IMR-90 (cell line): ENCODE results near the gene CROCC2. TPM values are rescaled to one million over a fixed set of nuclear protein-coding genes. Genes with fewer than 3 reads are reported as not detected.
A peak's percentile ranks its signal among the peaks of the same experiment; 100 is the strongest.

Experiments
- ATAC-seq: fragments of 200-7000 bp; cut with Tn5 transposase; 2 replicates; pipeline ENCODE4 v1.9.1; 2020; ENCODE audit warnings: low read depth, mild to moderate bottlenecking, moderate library complexity
- BruUV-seq: library from RNA; stranded (reverse); fragments of 400-500 nt; replicated peaks from 2 replicates; lab custom pipeline; 2021; lab: Mats Ljungman, UMichigan
- CTCF ChIA-PET: fragments of 300-600 bp; formaldehyde crosslinking; extraction: SDS; loops from one replicate; lab custom pipeline; 2021; ENCODE audit warnings: antibody characterized with exemption; lab: Yijun Ruan, JAX
- POLR2A ChIA-PET: fragments of 300-600 bp; sonication (Branson Sonifier 250); formaldehyde crosslinking; loops from one replicate; lab custom pipeline; 2022; ENCODE audit warnings: antibody characterized with exemption; ENCODE audit not compliant: unreplicated experiment; lab: Charles Lee
- DNase-seq: peaks from one replicate; pipeline ENCODE4 v3.0.0; 2013
- H2AFZ ChIP-seq: replicated peaks from 2 replicates; pipeline ENCODE3; 2013; ENCODE audit warnings: low read length, mild to moderate bottlenecking; ENCODE audit not compliant: poor library complexity
- H2AK5ac ChIP-seq: 2 replicates; pipeline ENCODE4 v1.6.1; 2013; ENCODE audit warnings: low read depth, low read length, inconsistent platforms
- H2AK9ac ChIP-seq: replicated peaks from 2 replicates; pipeline ENCODE3; 2013; ENCODE audit warnings: mild to moderate bottlenecking, low read depth, low read length, moderate library complexity; ENCODE audit not compliant: poor library complexity
- H2BK120ac ChIP-seq: 2 replicates; pipeline ENCODE4 v1.6.1; 2013; ENCODE audit warnings: low read depth, low read length, inconsistent platforms
- H2BK15ac ChIP-seq: 3 replicates; pipeline ENCODE4 v1.6.1; 2013; ENCODE audit warnings: low read depth, low read length, inconsistent platforms
- H2BK20ac ChIP-seq: 2 replicates; pipeline ENCODE4 v1.6.1; 2013; ENCODE audit warnings: low read depth, mild to moderate bottlenecking, inconsistent platforms, low read length, moderate library complexity
- H2BK5ac ChIP-seq: 2 replicates; pipeline ENCODE4 v1.6.1; 2013; ENCODE audit warnings: mild to moderate bottlenecking, low read depth, low read length, inconsistent platforms; ENCODE audit not compliant: poor library complexity, severe bottlenecking
- H3K14ac ChIP-seq: replicated peaks from 2 replicates; pipeline ENCODE4 v1.6.1; 2013; ENCODE audit warnings: low read depth, low read length, inconsistent platforms
- H3K18ac ChIP-seq: 2 replicates; pipeline ENCODE4 v1.6.1; 2013; ENCODE audit warnings: low read depth, low read length, control low read depth
- H3K23ac ChIP-seq: 2 replicates; pipeline ENCODE4 v1.6.1; 2013; ENCODE audit warnings: low read depth, low read length, inconsistent platforms
- H3K27ac ChIP-seq: 2 replicates; pipeline ENCODE4 v1.5.1; 2013; ENCODE audit warnings: mild to moderate bottlenecking, control low read depth, low read length; ENCODE audit not compliant: insufficient read depth
- H3K27me3 ChIP-seq: 2 replicates; pipeline ENCODE4 v1.6.1; 2013; ENCODE audit warnings: low read length; ENCODE audit not compliant: control insufficient read depth, insufficient read depth
- H3K36me3 ChIP-seq: 2 replicates; pipeline ENCODE4 v1.6.1; 2013; ENCODE audit warnings: low read length, mixed read lengths; ENCODE audit not compliant: control insufficient read depth, insufficient read depth
- H3K4ac ChIP-seq: 2 replicates; pipeline ENCODE4 v1.6.1; 2013; ENCODE audit warnings: low read depth, low read length, inconsistent platforms
- H3K4me1 ChIP-seq: 2 replicates; pipeline ENCODE4 v1.6.1; 2013; ENCODE audit warnings: low read length, mixed read lengths; ENCODE audit not compliant: control insufficient read depth, insufficient read depth
- H3K4me2 ChIP-seq: 2 replicates; pipeline ENCODE4 v1.6.1; 2013; ENCODE audit warnings: low read depth, mild to moderate bottlenecking, control low read depth, low read length, moderate library complexity
- H3K4me3 ChIP-seq: 2 replicates; pipeline ENCODE4 v1.5.1; 2013; ENCODE audit warnings: low read depth, mild to moderate bottlenecking, control low read depth, low read length, moderate library complexity; ENCODE audit not compliant: insufficient read depth
- H3K56ac ChIP-seq: 2 replicates; pipeline ENCODE4 v1.6.1; 2013; ENCODE audit warnings: low read length, inconsistent platforms; ENCODE audit not compliant: insufficient read depth; ENCODE audit errors: extremely low read depth
- H3K79me1 ChIP-seq, 2 experiments: 2 replicates each; pipeline ENCODE4 v1.6.1; 2013; ENCODE audit warnings: low read length in 2 of 2, inconsistent platforms in 1 of 2, low read depth in 1 of 2
- H3K9ac ChIP-seq: 2 replicates; pipeline ENCODE4 v1.6.1; 2013; ENCODE audit warnings: low read depth, low read length, control low read depth
- H3K9me1 ChIP-seq: 2 replicates; pipeline ENCODE4 v1.6.1; 2013; ENCODE audit warnings: low read length, inconsistent platforms; ENCODE audit not compliant: insufficient read depth
- H3K9me3 ChIP-seq: 2 replicates; pipeline ENCODE4 v1.6.1; 2013; ENCODE audit warnings: low read length; ENCODE audit not compliant: control insufficient read depth, insufficient read depth
- H4K20me1 ChIP-seq: 2 replicates; pipeline ENCODE4 v1.6.1; 2013; ENCODE audit warnings: low read length, inconsistent platforms; ENCODE audit not compliant: insufficient read depth
- H4K5ac ChIP-seq: 2 replicates; pipeline ENCODE4 v1.6.1; 2013; ENCODE audit warnings: mild to moderate bottlenecking, low read depth, low read length, control low read depth
- H4K8ac ChIP-seq, 2 experiments: 2 replicates each; pipeline ENCODE4 v1.6.1; 2013; ENCODE audit warnings: low read depth in 2 of 2, low read length in 2 of 2, control low read depth in 1 of 2, inconsistent platforms in 1 of 2
- H4K91ac ChIP-seq: 2 replicates; pipeline ENCODE4 v1.6.1; 2013; ENCODE audit warnings: low read depth, low read length, inconsistent platforms; ENCODE audit not compliant: insufficient read depth
- BHLHE40 ChIP-seq: fragments of 150-350 bp; IDR thresholded peaks from 2 replicates; pipeline ENCODE4 v1.6.1; 2016; ENCODE audit warnings: mild to moderate bottlenecking, low read depth, low read length
- CEBPB ChIP-seq: IDR thresholded peaks from 2 replicates; pipeline ENCODE4 v1.6.1; 2012; ENCODE audit warnings: low read depth, low read length, improper control_type of control experiment
- CHD1 ChIP-seq: IDR thresholded peaks from 2 replicates; pipeline ENCODE4 v1.6.1; 2012; ENCODE audit warnings: low read depth, low read length, improper control_type of control experiment
- MAFK ChIP-seq: IDR thresholded peaks from 2 replicates; pipeline ENCODE4 v1.6.1; 2012; ENCODE audit warnings: low read depth, low read length, improper control_type of control experiment
- MAZ ChIP-seq: IDR thresholded peaks from 2 replicates; pipeline ENCODE4 v1.6.1; 2012; ENCODE audit warnings: low read depth, mild to moderate bottlenecking, low read length, improper control_type of control experiment, moderate library complexity, borderline replicate concordance
- POLR2A ChIP-seq: IDR thresholded peaks from 2 replicates; pipeline ENCODE4 v1.6.1; 2012; ENCODE audit warnings: mild to moderate bottlenecking, low read depth, low read length
- RAD21 ChIP-seq: IDR thresholded peaks from 2 replicates; pipeline ENCODE4 v1.6.1; 2012; ENCODE audit warnings: low read length, improper control_type of control experiment
- RCOR1 ChIP-seq: IDR thresholded peaks from 2 replicates; pipeline ENCODE4 v1.6.1; 2012; ENCODE audit warnings: mild to moderate bottlenecking, low read length, improper control_type of control experiment; ENCODE audit not compliant: insufficient replicate concordance
- WGBS, 2 experiments: methylation state at CpG; one replicate each; pipeline versions ENCODE4 v1.1.5 to v1.1.7; 2013; ENCODE audit warnings: missing lambda C conversion rate in 2 of 2; ENCODE audit not compliant: insufficient read length in 1 of 2; ENCODE audit errors: extremely low coverage in 2 of 2; 5-methylcytosine and 5-hydroxymethylcytosine counted together
- dilution Hi-C: fragments of 300-500 bp; cut with HindIII; formaldehyde crosslinking; loops from one replicate; pipeline ENCODE4 v1.14.3; 2018; ENCODE audit warnings: low sequenced_read_pairs; ENCODE audit not compliant: unreplicated experiment
- in situ Hi-C: fragments of 300-500 bp; cut with MboI; formaldehyde crosslinking; loops from 3 replicates; pipeline ENCODE4 v1.14.3; 2019; ENCODE audit warnings: low sequenced_read_pairs, inconsistent platforms, mixed read lengths
- intact Hi-C: fragments of 100-400 bp; cut with micrococcal nuclease; formaldehyde crosslinking; loops from 2 replicates; pipeline ENCODE4 v1.10.0; 2022
- polyA plus RNA-seq, 3 experiments: library from polyadenylated mRNA; depleted of rRNA; stranded (reverse); fragments of >200 nt; gene quantifications; 2 replicates each; pipeline ENCODE4 v1.2.3, GENCODE V29; 2012; ENCODE audit warnings: low replicate concordance in 1 of 3
- total RNA-seq: library from RNA; depleted of rRNA; stranded (reverse); fragments of >200 nt; gene quantifications from 2 replicates; pipeline ENCODE4 v1.2.3, GENCODE V29; 2012
- TF ChIP-seq, protein P1 (sequence below): conservative IDR thresholded peaks from 2 replicates; pipeline ENCODE4 v1.5.1; 2012; ENCODE audit warnings: mild to moderate bottlenecking, low read depth, low read length, improper control_type of control experiment
- TF ChIP-seq, protein P2 (sequence below): fragments of 150-350 bp; IDR thresholded peaks from 2 replicates; pipeline ENCODE4 v1.6.1; 2017; ENCODE audit warnings: mild to moderate bottlenecking, antibody characterized with exemption, low read length, low read depth

Gene CROCC2
- total and polyA plus RNA-seq, 2 of the 4 experiments (the other 2 are of a cell fraction): not detected

DNA sequence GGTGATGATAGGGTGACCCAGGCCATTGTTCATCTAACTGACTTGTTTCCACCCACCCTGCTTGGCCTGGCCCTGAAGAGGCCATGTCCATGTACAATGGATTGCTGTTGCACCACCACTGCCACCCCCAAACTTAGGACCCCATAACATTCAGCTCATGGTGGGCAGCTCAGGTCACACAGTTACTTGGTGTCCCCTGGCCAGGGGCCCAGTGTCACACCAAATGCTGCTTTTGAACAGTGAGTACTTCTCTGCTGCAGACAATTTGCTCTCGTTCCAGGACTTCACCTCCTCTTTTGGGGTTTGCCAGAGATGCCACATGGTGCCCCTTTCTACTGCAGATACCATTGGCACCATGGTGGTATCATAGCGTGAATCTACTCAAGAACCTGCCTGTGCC is 21.9 kb upstream of the CROCC2 start:
- no peak overlapping the region for H2BK20ac ChIP-seq
- no peak overlapping the region for H3K4ac ChIP-seq
- no peak overlapping the region for H2BK15ac ChIP-seq
- no CpG with 5 or more reads among the region's 2 CpGs for WGBS, 2 experiments
- H4K91ac ChIP-seq: no peak overlapping the region
- DNase-seq (no peak), ATAC-seq (no peak)
- dilution Hi-C loops (no loop called here), intact Hi-C loops (no loop called here), in situ Hi-C loops (no loop called here)
- H2AK5ac ChIP-seq: no peak overlapping the region
- peaks cover 11% of the 10 kb centered on the region for H3K27me3 ChIP-seq
- H2BK120ac ChIP-seq: no peak overlapping the region
- H3K4me2 ChIP-seq: no peak overlapping the region
- H2AK9ac ChIP-seq: peak overlapping the region; percentile 28
- no peak overlapping the region for H3K9ac ChIP-seq
- CTCF ChIA-PET: no interaction called here
- H3K23ac ChIP-seq: no peak overlapping the region
- no peak overlapping the region for H2AFZ ChIP-seq
- no peaks in the 10 kb centered on the region for H3K9me3 ChIP-seq
- no peak overlapping the region for H3K4me3 ChIP-seq
- H3K36me3 ChIP-seq: no peaks in the 10 kb centered on the region
- no peaks in the 10 kb centered on the region for H4K20me1 ChIP-seq
- no peak overlapping the region for H4K8ac ChIP-seq
- BruUV-seq: no TSS peak
- H3K14ac ChIP-seq: no peak overlapping the region
- no peak overlapping the region for H3K56ac ChIP-seq
- H3K27ac ChIP-seq: no peak overlapping the region
- no peak overlapping the region for H2BK5ac ChIP-seq
- no peaks in the 10 kb centered on the region for H3K9me1 ChIP-seq
- H3K79me1 ChIP-seq: no peaks in the 10 kb centered on the region
- no peak overlapping the region for H3K18ac ChIP-seq
- POLR2A ChIA-PET: no interaction called here
- no peaks in the 10 kb centered on the region for H3K4me1 ChIP-seq
- TF ChIP-seq, protein P1, sequence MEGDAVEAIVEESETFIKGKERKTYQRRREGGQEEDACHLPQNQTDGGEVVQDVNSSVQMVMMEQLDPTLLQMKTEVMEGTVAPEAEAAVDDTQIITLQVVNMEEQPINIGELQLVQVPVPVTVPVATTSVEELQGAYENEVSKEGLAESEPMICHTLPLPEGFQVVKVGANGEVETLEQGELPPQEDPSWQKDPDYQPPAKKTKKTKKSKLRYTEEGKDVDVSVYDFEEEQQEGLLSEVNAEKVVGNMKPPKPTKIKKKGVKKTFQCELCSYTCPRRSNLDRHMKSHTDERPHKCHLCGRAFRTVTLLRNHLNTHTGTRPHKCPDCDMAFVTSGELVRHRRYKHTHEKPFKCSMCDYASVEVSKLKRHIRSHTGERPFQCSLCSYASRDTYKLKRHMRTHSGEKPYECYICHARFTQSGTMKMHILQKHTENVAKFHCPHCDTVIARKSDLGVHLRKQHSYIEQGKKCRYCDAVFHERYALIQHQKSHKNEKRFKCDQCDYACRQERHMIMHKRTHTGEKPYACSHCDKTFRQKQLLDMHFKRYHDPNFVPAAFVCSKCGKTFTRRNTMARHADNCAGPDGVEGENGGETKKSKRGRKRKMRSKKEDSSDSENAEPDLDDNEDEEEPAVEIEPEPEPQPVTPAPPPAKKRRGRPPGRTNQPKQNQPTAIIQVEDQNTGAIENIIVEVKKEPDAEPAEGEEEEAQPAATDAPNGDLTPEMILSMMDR: no peak
- TF ChIP-seq MAZ (no peak), MAFK (no peak), CHD1 (no peak), CEBPB (no peak), BHLHE40 (no peak), RAD21 (no peak), RCOR1 (no peak), POLR2A (no peak)
- TF ChIP-seq, protein P2, sequence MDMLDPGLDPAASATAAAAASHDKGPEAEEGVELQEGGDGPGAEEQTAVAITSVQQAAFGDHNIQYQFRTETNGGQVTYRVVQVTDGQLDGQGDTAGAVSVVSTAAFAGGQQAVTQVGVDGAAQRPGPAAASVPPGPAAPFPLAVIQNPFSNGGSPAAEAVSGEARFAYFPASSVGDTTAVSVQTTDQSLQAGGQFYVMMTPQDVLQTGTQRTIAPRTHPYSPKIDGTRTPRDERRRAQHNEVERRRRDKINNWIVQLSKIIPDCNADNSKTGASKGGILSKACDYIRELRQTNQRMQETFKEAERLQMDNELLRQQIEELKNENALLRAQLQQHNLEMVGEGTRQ: no peak
- no peak overlapping the region for H4K5ac ChIP-seq
